Lower leg skin (tissue), 4 donors: ENCODE data around the gene C3AR1. TPM values are rescaled to one million over a fixed set of nuclear protein-coding genes. Genes with fewer than 3 reads are reported as not detected.

ENCODE experiments used
- DNase-seq, 2 donors: peaks; one replicate each; pipeline ENCODE4 v3.0.0-alpha.2; 2019; ENCODE audit warnings: low spot score in 2 of 2
- H3K4me3 ChIP-seq: fragments of 200-600 bp; sonication (generic); 2 replicates; pipeline ENCODE4 v1.5.1; 2017; ENCODE audit warnings: mild to moderate bottlenecking, low read depth; ENCODE audit not compliant: poor library complexity, severe bottlenecking
- POLR2A ChIP-seq, 2 donors: fragments of 450-650 bp; IDR thresholded peaks; one replicate each; pipeline ENCODE4 v1.6.1; 2016 to 2017; ENCODE audit warnings: antibody characterized with exemption in 2 of 2, mild to moderate bottlenecking in 1 of 2, moderate library complexity in 1 of 2
- WGBS, 2 donors: methylation state at CpG; one replicate each; pipeline ENCODE4 v1.1.5; 2018; 5-methylcytosine and 5-hydroxymethylcytosine counted together
- intact Hi-C: fragments of 100-400 bp; cut with DNase I; formaldehyde crosslinking; loops from one replicate; pipeline ENCODE4 v1.15.0; 2023; ENCODE audit warnings: low total_unique reads
- total RNA-seq, 4 donors: library from RNA; depleted of rRNA; stranded (reverse); fragments of >200 nt; gene quantifications; one replicate each; pipeline ENCODE4 v1.1.0, GENCODE V29; 2016
- TF ChIP-seq, protein P1 (sequence below), 3 donors: fragments of 450-650 bp; IDR thresholded peaks; one replicate each; pipeline ENCODE4 v1.5.1; 2016; ENCODE audit warnings: antibody characterized with exemption in 3 of 3, mild to moderate bottlenecking in 3 of 3, moderate library complexity in 2 of 3

The C3AR1 gene
- total RNA-seq, 4 donors from 2014 or later, result 1.4 to 5.5 (median 3.4) TPM

DNA sequence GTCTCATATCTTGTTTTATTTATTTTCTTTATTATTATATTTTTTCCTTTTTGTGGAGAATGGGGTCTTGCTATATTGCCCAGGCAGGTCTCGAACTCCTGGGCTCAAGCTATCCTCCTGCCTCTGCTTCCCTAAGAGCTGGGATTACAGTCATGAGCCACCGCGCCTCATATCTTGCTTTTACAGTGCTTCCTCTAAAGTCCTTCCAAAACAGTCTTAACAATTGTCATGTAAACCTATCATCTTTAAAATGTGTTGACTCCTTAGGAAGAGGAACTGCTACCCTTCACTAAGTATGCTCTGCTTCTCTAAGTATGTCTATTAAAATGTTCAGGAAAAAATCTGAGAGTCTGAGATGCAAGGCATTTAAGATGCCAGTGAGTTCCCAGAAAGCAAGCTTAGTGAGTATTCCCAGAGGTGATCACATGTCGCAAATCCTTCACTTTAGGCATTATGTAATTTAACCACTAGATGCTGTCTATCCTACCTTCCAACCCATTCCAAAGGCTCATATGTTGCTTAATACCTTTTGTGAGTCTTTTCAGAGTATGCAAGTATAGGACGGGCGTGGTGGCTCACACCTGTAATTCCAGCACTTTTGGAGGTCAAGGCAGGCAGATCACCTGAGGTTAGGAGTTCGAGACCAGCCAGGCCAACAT lies 53.4 kb downstream of the C3AR1 start:
- intact Hi-C loops, result no loop called here
- H3K4me3 ChIP-seq, result no peak overlapping the region
- no peak for TF ChIP-seq POLR2A (IDR thresholded peaks at IDR 0.05)
- TF ChIP-seq, protein P1, sequence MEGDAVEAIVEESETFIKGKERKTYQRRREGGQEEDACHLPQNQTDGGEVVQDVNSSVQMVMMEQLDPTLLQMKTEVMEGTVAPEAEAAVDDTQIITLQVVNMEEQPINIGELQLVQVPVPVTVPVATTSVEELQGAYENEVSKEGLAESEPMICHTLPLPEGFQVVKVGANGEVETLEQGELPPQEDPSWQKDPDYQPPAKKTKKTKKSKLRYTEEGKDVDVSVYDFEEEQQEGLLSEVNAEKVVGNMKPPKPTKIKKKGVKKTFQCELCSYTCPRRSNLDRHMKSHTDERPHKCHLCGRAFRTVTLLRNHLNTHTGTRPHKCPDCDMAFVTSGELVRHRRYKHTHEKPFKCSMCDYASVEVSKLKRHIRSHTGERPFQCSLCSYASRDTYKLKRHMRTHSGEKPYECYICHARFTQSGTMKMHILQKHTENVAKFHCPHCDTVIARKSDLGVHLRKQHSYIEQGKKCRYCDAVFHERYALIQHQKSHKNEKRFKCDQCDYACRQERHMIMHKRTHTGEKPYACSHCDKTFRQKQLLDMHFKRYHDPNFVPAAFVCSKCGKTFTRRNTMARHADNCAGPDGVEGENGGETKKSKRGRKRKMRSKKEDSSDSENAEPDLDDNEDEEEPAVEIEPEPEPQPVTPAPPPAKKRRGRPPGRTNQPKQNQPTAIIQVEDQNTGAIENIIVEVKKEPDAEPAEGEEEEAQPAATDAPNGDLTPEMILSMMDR (IDR thresholded peaks at IDR 0.05), result no peak
- WGBS, 2 donors, result 84 to 85% methylated on average over 7 of the region's 7 CpGs
- no peak for DNase-seq

GRCh38 chr12:8011331-8011730 lies 54.8 kb downstream of the C3AR1 start:
- 53 to 55% methylated on average over 7 of the region's 7 CpGs for WGBS, 2 donors
- H3K4me3 ChIP-seq, result no peak overlapping the region
- TF ChIP-seq, protein P1 (IDR thresholded peaks at IDR 0.05), result no peak
- TF ChIP-seq POLR2A (IDR thresholded peaks at IDR 0.05), result no peak
- intact Hi-C loops, result no loop called here
- no peak for DNase-seq

Other genes with a start within 250 kb of the C3AR1 start
- 1 to 10 TPM in 1 of 4 donors, under 1 TPM in 1, not detected in 2; 0.13 to 1.4 TPM for gene SLC2A14, start 193.4 kb downstream of the C3AR1 start, total RNA-seq
- gene SLC2A3, start 130.2 kb downstream of the C3AR1 start, total RNA-seq, result 10 to 100 TPM in 2 of 4 donors, 1 to 10 TPM in 2; 6.8 to 38.7 (median 11.3) TPM
- 10 to 100 TPM; 19.4 to 27.2 (median 23.5) TPM for gene FOXJ2, start 33.6 kb downstream of the C3AR1 start, total RNA-seq
- gene NECAP1, start 15.9 kb upstream of the C3AR1 start, total RNA-seq, result 10 to 100 TPM; 30.8 to 41.2 (median 37.2) TPM
- 10 to 100 TPM in 1 of 4 donors, 1 to 10 TPM in 2, under 1 TPM in 1; 0.62 to 11.6 (median 2.4) TPM for gene CLEC4A, start 57.3 kb upstream of the C3AR1 start, total RNA-seq
- not detected for gene ZNF705A, start 90.7 kb upstream of the C3AR1 start, total RNA-seq
- gene FAM90A1, start 161.3 kb upstream of the C3AR1 start, total RNA-seq, result under 1 TPM in 2 of 4 donors, not detected in 2; 0.10 to 0.23 TPM